Ammon's horn (tissue), 1 donor: Measurements from ENCODE around the gene MAP2K7.
"Not testable (repeated sequence)": the region's sequence is repeated elsewhere in the genome, so short reads cannot be mapped to it uniquely, and the experiment has no call there.

Experiments
- DNase-seq: peaks from one replicate; pipeline ENCODE4 v3.0.0-alpha.2; 2016; ENCODE audit warnings: low spot score

The MAP2K7 gene

GRCh38 chr19:7883796-7884570 is 19.7 kb upstream of the MAP2K7 start:
- DNase-seq: no peak

GRCh38 chr19:7885818-7886217 is 17.9 kb upstream of the MAP2K7 start:
- DNase-seq: no peak

- DNase-seq: no peak
Measured at GRCh38 chr19:7887408-7888144, 16.1 kb upstream of the MAP2K7 start.

- no peak for DNase-seq
Measured at GRCh38 chr19:7888145-7888825, 15.4 kb upstream of the MAP2K7 start, which contains the start of gene LRRC8E. LRRC8E (plus strand) TSS chr19:7888510; CDS start chr19:7895604, 7,094 bp downstream.

GRCh38 chr19:7888826-7889217 is 14.9 kb upstream of the MAP2K7 start:
- DNase-seq: no peak

GRCh38 chr19:7893362-7894101 is 10.1 kb upstream of the MAP2K7 start:
- DNase-seq: not testable (repeated sequence)

- DNase-seq: no peak
Measured at GRCh38 chr19:7894612-7895309, 8.9 kb upstream of the MAP2K7 start.

- DNase-seq: no peak
Measured at GRCh38 chr19:7895565-7895964, 8.1 kb upstream of the MAP2K7 start.

GRCh38 chr19:7897292-7897691 is 6.4 kb upstream of the MAP2K7 start:
- DNase-seq: no peak

- DNase-seq: no peak
Measured at GRCh38 chr19:7898967-7899366, 4.7 kb upstream of the MAP2K7 start.

- no peak for DNase-seq
Measured at GRCh38 chr19:7899751-7900378, 3.8 kb upstream of the MAP2K7 start.

GRCh38 chr19:7900401-7900870 is 3.2 kb upstream of the MAP2K7 start:
- DNase-seq: no peak

- no peak for DNase-seq
Measured at GRCh38 chr19:7900931-7901330, 2.7 kb upstream of the MAP2K7 start.

- DNase-seq: no peak
Measured at GRCh38 chr19:7901337-7901736, 2.3 kb upstream of the MAP2K7 start.

- DNase-seq: no peak
Measured at GRCh38 chr19:7902796-7903243, 857 bp upstream of the MAP2K7 start.

- no peak for DNase-seq
Measured at GRCh38 chr19:7904074-7905020, 670 bp downstream of the MAP2K7 start.

GRCh38 chr19:7905268-7905667 is 1.6 kb downstream of the MAP2K7 start:
- DNase-seq: no peak

- no peak for DNase-seq
Measured at GRCh38 chr19:7905859-7906258, 2.2 kb downstream of the MAP2K7 start.

- no peak for DNase-seq
Measured at GRCh38 chr19:7907122-7907521, 3.4 kb downstream of the MAP2K7 start.

GRCh38 chr19:7907544-7907943 is 3.9 kb downstream of the MAP2K7 start:
- DNase-seq: no peak
